ENCODE data around the gene SRP54. TPM values are rescaled to one million over a fixed set of nuclear protein-coding genes. Genes with fewer than 3 reads are reported as not detected.

The SRP54 gene
- 10 to 100 TPM; 29.8 to 33.3 TPM for total RNA-seq

DNA sequence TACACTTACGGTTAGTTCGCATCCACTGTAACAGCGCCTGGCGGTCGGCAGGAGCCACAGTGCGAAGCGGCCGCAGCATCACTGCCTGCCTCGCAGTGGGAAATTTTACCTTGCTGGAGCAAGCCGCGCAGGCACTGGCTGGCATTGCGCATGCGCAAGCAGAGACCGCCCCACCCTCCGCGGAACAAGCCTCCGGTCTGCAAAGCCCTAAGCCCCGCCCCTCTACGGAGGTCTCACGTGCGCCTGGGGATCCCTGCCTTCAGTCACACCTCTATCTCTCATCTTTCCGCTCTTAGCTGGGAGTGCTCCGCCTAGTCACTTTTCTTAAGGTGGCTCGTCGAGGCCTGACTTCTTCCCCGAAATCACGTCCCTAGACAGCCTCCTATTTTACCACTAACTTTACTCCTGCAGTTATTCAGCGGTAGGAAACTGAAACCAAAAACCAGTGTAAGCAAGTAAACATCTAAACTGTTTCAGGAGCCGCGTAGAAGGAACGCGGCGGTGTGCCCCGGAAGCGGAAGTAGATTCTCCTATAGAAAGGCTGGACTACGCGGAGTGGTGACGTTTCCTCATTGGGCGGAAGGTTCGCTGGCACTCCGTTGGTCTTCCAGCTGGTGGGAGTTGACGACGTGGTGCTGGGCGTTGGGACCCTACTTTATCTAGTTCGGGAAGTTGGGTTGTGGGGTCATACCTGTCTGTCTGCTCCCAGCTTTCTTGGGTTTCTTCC is at the start of gene SRP54:
SRP54 (plus strand) TSS at position 572 of the 727 bp plus-strand sequence. CDS start 13,718 bp downstream, outside the sequence.
- Histone ChIP-seq H3K27ac (peak within 1 kb of the TSS; percentile 94 to 98), H3K4me3 (peak within 1 kb of the TSS; percentile 74 to 75), H3K9me3 (no peaks in the 10 kb centered on the region), H3K36me3 (no peaks in the 10 kb centered on the region), H3K27me3 (no peaks in the 10 kb centered on the region), H3K4me1 (peaks cover 0 to 38% of the 10 kb centered on the region in 2 donors)
- peak; percentile 97 for DNase-seq (ENCODE audit: low spot score)
- TF ChIP-seq, protein P1, sequence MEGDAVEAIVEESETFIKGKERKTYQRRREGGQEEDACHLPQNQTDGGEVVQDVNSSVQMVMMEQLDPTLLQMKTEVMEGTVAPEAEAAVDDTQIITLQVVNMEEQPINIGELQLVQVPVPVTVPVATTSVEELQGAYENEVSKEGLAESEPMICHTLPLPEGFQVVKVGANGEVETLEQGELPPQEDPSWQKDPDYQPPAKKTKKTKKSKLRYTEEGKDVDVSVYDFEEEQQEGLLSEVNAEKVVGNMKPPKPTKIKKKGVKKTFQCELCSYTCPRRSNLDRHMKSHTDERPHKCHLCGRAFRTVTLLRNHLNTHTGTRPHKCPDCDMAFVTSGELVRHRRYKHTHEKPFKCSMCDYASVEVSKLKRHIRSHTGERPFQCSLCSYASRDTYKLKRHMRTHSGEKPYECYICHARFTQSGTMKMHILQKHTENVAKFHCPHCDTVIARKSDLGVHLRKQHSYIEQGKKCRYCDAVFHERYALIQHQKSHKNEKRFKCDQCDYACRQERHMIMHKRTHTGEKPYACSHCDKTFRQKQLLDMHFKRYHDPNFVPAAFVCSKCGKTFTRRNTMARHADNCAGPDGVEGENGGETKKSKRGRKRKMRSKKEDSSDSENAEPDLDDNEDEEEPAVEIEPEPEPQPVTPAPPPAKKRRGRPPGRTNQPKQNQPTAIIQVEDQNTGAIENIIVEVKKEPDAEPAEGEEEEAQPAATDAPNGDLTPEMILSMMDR (IDR thresholded peaks at IDR 0.05): no peak

DNA sequence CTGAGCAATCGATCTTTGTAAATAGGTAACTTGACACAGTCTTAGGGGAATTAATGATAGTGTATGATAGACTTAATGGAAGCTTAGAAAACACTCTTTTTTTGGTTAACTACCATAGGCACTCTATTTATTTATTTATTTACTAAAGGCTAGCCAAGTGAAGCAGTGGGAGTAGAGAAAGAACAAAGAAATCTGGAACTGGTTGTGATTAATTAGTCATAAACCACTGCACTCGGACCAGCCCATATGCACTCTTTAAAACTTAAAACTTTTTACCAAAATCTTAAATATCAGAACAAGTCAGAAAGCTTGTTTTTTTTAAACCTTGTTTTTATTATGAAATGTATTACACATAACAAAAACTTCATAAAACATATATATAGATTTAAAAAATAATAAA is 49.5 kb upstream of the SRP54 start:
- Histone ChIP-seq H3K27ac (no peak overlapping the region), H3K9me3 (no peaks in the 10 kb centered on the region)
- no peak for DNase-seq (ENCODE audit: low spot score)

DNA sequence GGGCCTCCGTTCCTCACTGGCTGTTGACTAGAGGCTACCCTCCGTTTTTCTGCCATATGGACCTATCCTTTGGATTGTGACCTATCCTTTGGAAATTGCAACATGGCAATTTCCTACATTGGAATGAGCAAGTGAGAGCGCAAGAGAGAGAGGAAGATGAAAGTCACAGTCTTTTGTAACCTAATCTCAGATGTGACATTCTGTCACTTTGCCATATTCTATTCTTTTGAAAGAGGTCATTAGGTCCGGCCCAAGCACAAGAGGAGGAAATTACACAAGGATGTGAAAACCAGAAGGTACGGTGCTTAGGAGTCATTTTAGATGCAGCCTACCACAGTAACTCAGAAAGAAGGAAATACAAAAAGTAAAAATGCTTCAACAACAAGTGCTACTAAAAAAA is 47.3 kb upstream of the SRP54 start:
- TF ChIP-seq, protein P1 (IDR thresholded peaks at IDR 0.05): no peak
- Histone ChIP-seq H3K27me3 (no peaks in the 10 kb centered on the region), H3K27ac (no peak overlapping the region), H3K36me3 (no peaks in the 10 kb centered on the region), H3K4me3 (no peak overlapping the region), H3K9me3 (no peaks in the 10 kb centered on the region), H3K4me1 (no peaks in the 10 kb centered on the region)
- DNase-seq (ENCODE audit: low spot score): no peak

More for the DNA sequence above, 49.5 kb upstream of the SRP54 start:
- Histone ChIP-seq H3K4me3 (no peak overlapping the region), H3K36me3 (no peaks in the 10 kb centered on the region), H3K4me1 (no peaks in the 10 kb centered on the region), H3K27me3 (no peaks in the 10 kb centered on the region)
- TF ChIP-seq, protein P1 (IDR thresholded peaks at IDR 0.05): no peak

DNA sequence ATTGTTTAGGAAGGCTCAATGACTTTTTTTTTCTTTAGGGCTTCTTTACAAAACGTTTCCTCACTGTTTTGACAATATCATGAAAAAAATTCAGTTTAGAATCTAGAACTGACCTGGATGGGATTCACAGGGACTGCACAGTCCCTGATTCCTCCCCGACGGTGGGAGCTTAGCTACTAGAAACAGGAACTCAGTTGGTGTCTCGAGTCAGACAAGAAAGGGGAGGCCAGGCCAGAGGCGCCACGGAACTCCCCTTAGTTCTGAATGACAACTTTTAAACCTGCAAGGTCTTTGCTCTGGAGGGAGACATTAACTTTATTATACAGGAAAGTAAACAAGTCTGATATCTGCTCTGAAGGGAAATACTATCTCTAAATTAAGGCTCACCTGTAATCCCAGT is 45.4 kb upstream of the SRP54 start:
- Histone ChIP-seq H3K36me3 (no peaks in the 10 kb centered on the region), H3K27ac (no peak overlapping the region), H3K4me1 (no peaks in the 10 kb centered on the region), H3K4me3 (no peak overlapping the region), H3K9me3 (no peaks in the 10 kb centered on the region), H3K27me3 (no peaks in the 10 kb centered on the region)
- no peak for DNase-seq (ENCODE audit: low spot score)
- TF ChIP-seq, protein P1 (IDR thresholded peaks at IDR 0.05): no peak

DNA sequence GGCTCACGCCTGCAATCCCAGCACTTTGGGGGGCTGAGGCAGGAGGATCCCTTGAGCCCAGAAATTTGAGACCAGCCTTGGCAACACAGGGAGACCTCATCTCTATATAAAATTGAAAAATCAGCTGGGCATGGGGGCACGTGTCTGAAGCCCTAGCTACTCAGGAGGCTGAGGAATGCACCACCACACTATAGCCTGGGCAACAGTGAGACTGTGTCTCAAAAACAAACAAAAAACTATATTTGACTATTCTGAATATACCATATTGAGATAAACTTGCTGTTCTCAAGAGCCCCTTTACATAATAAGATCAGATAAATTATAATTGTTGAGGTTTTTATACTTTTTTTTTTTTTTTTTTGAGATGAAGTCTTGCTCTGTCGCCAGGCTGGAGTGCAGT is 44.9 kb upstream of the SRP54 start:
- TF ChIP-seq, protein P1 (IDR thresholded peaks at IDR 0.05): no peak
- no peaks in the 10 kb centered on the region for H3K4me1 ChIP-seq
- no peak for DNase-seq (ENCODE audit: low spot score)

DNA sequence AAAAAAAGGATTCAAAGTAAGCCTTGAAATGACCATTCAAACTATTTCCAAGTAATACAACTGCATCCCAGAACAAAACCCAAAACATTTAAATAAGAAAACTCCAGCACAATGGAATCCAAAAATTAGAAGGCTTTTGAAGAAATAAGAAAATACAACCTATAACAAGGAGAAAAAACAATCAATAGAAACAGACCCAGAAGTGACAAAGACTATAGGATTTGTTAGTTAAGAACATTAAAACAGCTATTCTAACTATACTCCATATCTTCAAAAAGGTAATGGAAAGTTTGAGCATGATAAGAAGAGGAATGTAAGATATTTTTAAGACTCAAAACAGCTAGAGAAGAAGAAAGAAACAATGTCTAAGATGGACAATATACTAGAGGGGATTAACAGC is 39.3 kb upstream of the SRP54 start:
- TF ChIP-seq, protein P1 (IDR thresholded peaks at IDR 0.05): no peak
- Histone ChIP-seq H3K9me3 (peaks cover 0 to 20% of the 10 kb centered on the region in 2 donors), H3K36me3 (no peaks in the 10 kb centered on the region), H3K27me3 (no peaks in the 10 kb centered on the region), H3K4me1 (no peaks in the 10 kb centered on the region), H3K4me3 (no peak overlapping the region), H3K27ac (no peak overlapping the region)
- DNase-seq (ENCODE audit: low spot score): no peak

More for the DNA sequence above, 44.9 kb upstream of the SRP54 start:
- no peaks in the 10 kb centered on the region for H3K27me3 ChIP-seq
- no peak overlapping the region for H3K27ac ChIP-seq
- no peak overlapping the region for H3K4me3 ChIP-seq
- H3K9me3 ChIP-seq: peaks cover 0 to 3% of the 10 kb centered on the region in 2 donors
- H3K36me3 ChIP-seq: no peaks in the 10 kb centered on the region
